ENCODE data around the gene AMZ1.

GRCh38 chr7:2713978-2714377, 26.0 kb downstream of the AMZ1 start:
- TF ChIP-seq, protein P1, sequence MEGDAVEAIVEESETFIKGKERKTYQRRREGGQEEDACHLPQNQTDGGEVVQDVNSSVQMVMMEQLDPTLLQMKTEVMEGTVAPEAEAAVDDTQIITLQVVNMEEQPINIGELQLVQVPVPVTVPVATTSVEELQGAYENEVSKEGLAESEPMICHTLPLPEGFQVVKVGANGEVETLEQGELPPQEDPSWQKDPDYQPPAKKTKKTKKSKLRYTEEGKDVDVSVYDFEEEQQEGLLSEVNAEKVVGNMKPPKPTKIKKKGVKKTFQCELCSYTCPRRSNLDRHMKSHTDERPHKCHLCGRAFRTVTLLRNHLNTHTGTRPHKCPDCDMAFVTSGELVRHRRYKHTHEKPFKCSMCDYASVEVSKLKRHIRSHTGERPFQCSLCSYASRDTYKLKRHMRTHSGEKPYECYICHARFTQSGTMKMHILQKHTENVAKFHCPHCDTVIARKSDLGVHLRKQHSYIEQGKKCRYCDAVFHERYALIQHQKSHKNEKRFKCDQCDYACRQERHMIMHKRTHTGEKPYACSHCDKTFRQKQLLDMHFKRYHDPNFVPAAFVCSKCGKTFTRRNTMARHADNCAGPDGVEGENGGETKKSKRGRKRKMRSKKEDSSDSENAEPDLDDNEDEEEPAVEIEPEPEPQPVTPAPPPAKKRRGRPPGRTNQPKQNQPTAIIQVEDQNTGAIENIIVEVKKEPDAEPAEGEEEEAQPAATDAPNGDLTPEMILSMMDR (IDR thresholded peaks at IDR 0.05) = no peak
- TF ChIP-seq POLR2A (IDR thresholded peaks at IDR 0.05) (no peak), POLR2AphosphoS5 (IDR thresholded peaks at IDR 0.05) (no peak)
